Sigmoid colon (tissue), 7 donors: Measurements from ENCODE around the gene BCR. TPM values are rescaled to one million over a fixed set of nuclear protein-coding genes. Genes with fewer than 3 reads are reported as not detected.
"Not testable (repeated sequence)": the region's sequence is repeated elsewhere in the genome, so short reads cannot be mapped to it uniquely, and the experiment has no call there.

Experiments used
- DNase-seq: peaks from one replicate; pipeline ENCODE4 v3.0.0-alpha.2; 2019
- H3K27ac ChIP-seq, 4 donors: fragments of 200-600 bp; sonication (generic); one replicate each; pipeline ENCODE4 v1.5.1; 2016 to 2019; ENCODE audit warnings: mild to moderate bottlenecking in 1 of 4
- H3K27me3 ChIP-seq, 3 donors: fragments of 200-600 bp; sonication (generic); one replicate each; pipeline ENCODE4 v1.5.1; 2019; ENCODE audit warnings: mild to moderate bottlenecking in 1 of 3
- H3K36me3 ChIP-seq, 4 donors: fragments of 200-600 bp; sonication (generic); one replicate each; pipeline ENCODE4 v1.5.1; 2016 to 2019
- H3K4me1 ChIP-seq, 4 donors: fragments of 200-600 bp; sonication (generic); one replicate each; pipeline ENCODE4 v1.5.1; 2017 to 2019
- H3K4me3 ChIP-seq, 4 donors: fragments of 200-600 bp; sonication (generic); one replicate each; pipeline ENCODE4 v1.5.1; 2017 to 2019; ENCODE audit warnings: mild to moderate bottlenecking in 2 of 4, moderate library complexity in 1 of 4
- H3K9me3 ChIP-seq, 4 donors: fragments of 200-600 bp in 3 of 4; sonication (generic) in 3 of 4; one replicate each; pipeline versions ENCODE4 v1.5.1 to v1.6.1; 2013 to 2019
- EP300 ChIP-seq, 4 donors: sonication (generic); formaldehyde crosslinking; IDR thresholded peaks; one replicate each; pipeline ENCODE4 v1.6.1; 2017; ENCODE audit warnings: antibody characterized with exemption in 4 of 4
- POLR2A ChIP-seq, 2 donors: fragments of 450-650 bp; IDR thresholded peaks; one replicate each; pipeline ENCODE4 v1.6.1; 2016; ENCODE audit warnings: antibody characterized with exemption in 2 of 2, mild to moderate bottlenecking in 2 of 2, moderate library complexity in 2 of 2
- POLR2AphosphoS5 ChIP-seq, 4 donors: sonication (generic); formaldehyde crosslinking; IDR thresholded peaks; one replicate each; pipeline ENCODE4 v1.6.1; 2017; ENCODE audit warnings: antibody characterized with exemption in 4 of 4
- WGBS, 2 donors: extraction: QIAGEN DNeasy Blood & Tissue Kit; methylation state at CpG; one replicate each; pipeline ENCODE4 v1.1.7; 2013; 5-methylcytosine and 5-hydroxymethylcytosine counted together
- intact Hi-C: fragments of 100-400 bp; cut with DNase I; formaldehyde crosslinking; loops from one replicate; pipeline ENCODE4 v1.15.1; 2023
- polyA plus RNA-seq, 3 donors: library from polyadenylated mRNA; stranded (reverse); fragments of 200-250 nt; gene quantifications; one replicate each; pipeline ENCODE4 v1.2.3, GENCODE V29; 2013
- total RNA-seq, 4 donors: library from RNA; depleted of rRNA; stranded (reverse); fragments of >200 nt; gene quantifications; one replicate each; pipeline ENCODE4 v1.1.0, GENCODE V29; 2016
- TF ChIP-seq, protein P1 (sequence below), 4 experiments: fragments of 450-650 bp in 3 of 4; fragments of 200-600 bp in 1 of 4; IDR thresholded peaks; one replicate each; pipeline ENCODE4 v1.5.1; 2016 to 2019; ENCODE audit warnings: antibody characterized with exemption in 4 of 4, mild to moderate bottlenecking in 3 of 4, moderate library complexity in 2 of 4
- donor health status: healthy with polysubstance abuse.
- donor health status: Bipolar disorder and iron deficiency.
- donor health status: healthy.

The BCR gene
- 10 to 100 TPM; 13.2 to 39.9 (median 21.5) TPM for total RNA-seq
- polyA plus RNA-seq, result 10 to 100 TPM; 10.8 to 25.9 (median 10.9) TPM

DNA sequence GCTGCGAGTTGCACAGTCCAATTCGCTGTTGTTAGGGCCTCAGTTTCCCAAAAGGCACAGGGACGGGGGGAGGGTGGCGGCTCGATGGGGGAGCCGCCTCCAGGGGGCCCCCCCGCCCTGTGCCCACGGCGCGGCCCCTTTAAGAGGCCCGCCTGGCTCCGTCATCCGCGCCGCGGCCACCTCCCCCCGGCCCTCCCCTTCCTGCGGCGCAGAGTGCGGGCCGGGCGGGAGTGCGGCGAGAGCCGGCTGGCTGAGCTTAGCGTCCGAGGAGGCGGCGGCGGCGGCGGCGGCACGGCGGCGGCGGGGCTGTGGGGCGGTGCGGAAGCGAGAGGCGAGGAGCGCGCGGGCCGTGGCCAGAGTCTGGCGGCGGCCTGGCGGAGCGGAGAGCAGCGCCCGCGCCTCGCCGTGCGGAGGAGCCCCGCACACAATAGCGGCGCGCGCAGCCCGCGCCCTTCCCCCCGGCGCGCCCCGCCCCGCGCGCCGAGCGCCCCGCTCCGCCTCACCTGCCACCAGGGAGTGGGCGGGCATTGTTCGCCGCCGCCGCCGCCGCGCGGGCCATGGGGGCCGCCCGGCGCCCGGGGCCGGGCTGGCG is at the start of gene BCR:
BCR (plus strand) TSS at position 209 of the 592 bp plus-strand sequence. CDS start 452 bp downstream, outside the sequence.
- WGBS, 2 donors, result 0% methylated on average over 88 of the region's 88 CpGs
- Histone ChIP-seq H3K4me1 (peaks cover 0 to 61% (median 54%) of the 10 kb centered on the region in 4 donors), H3K9me3 (no peaks in the 10 kb centered on the region), H3K27ac (peak within 1 kb of the TSS; percentile 81 to 86 (median 85)), H3K27me3 (no peaks in the 10 kb centered on the region), H3K36me3 (no peaks in the 10 kb centered on the region), H3K4me3 (peak within 1 kb of the TSS; percentile 64 to 77 (median 72))
- TF ChIP-seq POLR2A (IDR thresholded peaks at IDR 0.05), result no peak
- peak; percentile 80 to 91 (median 84) for TF ChIP-seq POLR2AphosphoS5 (IDR thresholded peaks at IDR 0.05)
- peak; percentile 89 for DNase-seq
- intact Hi-C loops, result no loop called here

DNA sequence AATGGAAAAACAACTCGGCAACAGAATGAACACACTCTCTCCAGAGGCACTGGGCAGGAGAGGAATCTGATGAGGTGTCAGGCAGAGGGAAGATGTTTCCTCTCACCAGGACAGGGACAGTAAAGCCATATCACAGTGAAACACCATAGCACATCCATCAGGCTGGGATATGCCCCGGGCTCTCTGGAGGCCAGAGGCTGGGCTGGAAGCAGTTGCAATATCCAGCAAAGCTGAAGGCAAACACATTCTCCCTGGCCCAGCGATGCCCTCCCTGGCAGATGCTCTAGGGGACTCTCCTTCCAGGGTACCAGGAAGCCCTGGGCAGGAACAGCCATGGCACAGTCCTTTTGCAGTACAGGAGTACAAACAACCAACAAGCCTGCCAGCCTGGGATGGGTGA is 49.6 kb upstream of the BCR start:
- H3K27me3 ChIP-seq, result no peaks in the 10 kb centered on the region
- no peak for TF ChIP-seq POLR2A (IDR thresholded peaks at IDR 0.05)
- TF ChIP-seq EP300 (IDR thresholded peaks at IDR 0.05), result no peak
- TF ChIP-seq, protein P1, sequence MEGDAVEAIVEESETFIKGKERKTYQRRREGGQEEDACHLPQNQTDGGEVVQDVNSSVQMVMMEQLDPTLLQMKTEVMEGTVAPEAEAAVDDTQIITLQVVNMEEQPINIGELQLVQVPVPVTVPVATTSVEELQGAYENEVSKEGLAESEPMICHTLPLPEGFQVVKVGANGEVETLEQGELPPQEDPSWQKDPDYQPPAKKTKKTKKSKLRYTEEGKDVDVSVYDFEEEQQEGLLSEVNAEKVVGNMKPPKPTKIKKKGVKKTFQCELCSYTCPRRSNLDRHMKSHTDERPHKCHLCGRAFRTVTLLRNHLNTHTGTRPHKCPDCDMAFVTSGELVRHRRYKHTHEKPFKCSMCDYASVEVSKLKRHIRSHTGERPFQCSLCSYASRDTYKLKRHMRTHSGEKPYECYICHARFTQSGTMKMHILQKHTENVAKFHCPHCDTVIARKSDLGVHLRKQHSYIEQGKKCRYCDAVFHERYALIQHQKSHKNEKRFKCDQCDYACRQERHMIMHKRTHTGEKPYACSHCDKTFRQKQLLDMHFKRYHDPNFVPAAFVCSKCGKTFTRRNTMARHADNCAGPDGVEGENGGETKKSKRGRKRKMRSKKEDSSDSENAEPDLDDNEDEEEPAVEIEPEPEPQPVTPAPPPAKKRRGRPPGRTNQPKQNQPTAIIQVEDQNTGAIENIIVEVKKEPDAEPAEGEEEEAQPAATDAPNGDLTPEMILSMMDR (IDR thresholded peaks at IDR 0.05), result no peak
- no peak for TF ChIP-seq POLR2AphosphoS5 (IDR thresholded peaks at IDR 0.05)
- no peak overlapping the region for H3K27ac ChIP-seq
- peaks cover 0 to 7% (median 5%) of the 10 kb centered on the region in 4 donors for H3K4me1 ChIP-seq
- WGBS, 2 donors, result 68 to 84% methylated on average over 3 of the region's 3 CpGs
- no peaks in the 10 kb centered on the region for H3K36me3 ChIP-seq
- no peak for DNase-seq
- H3K9me3 ChIP-seq, result no peaks in the 10 kb centered on the region
- H3K4me3 ChIP-seq, result no peak overlapping the region
- intact Hi-C loops, result no loop called here

DNA sequence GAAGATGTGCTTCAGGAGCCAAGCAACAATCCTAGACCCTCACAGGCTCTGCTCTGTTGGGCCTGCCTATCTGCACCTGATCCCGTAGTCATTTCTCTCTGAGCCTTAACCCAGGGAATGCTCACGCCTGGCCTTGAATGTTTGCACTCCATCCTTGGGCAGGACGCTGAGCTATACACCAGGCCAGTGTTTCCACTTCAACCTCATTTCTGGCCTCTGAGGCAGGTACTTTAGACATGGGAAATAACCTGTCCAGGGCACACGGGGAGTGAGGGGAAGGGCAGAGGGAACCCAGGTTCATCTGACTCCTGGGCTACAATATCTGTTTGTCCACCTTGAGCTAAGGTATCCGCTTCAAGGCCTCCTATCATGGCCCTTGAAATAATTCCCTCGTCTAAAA is 48.4 kb upstream of the BCR start:
- Histone ChIP-seq H3K9me3 (no peaks in the 10 kb centered on the region), H3K4me3 (no peak overlapping the region), H3K27me3 (no peaks in the 10 kb centered on the region), H3K36me3 (no peaks in the 10 kb centered on the region), H3K4me1 (peaks cover 0 to 7% (median 5%) of the 10 kb centered on the region in 4 donors), H3K27ac (no peak overlapping the region)
- WGBS, 2 donors, result 80 to 88% methylated on average over 6 of the region's 6 CpGs
- no peak for TF ChIP-seq POLR2A (IDR thresholded peaks at IDR 0.05)
- TF ChIP-seq POLR2AphosphoS5 (IDR thresholded peaks at IDR 0.05), result no peak
- intact Hi-C loops, result no loop called here
- no peak for DNase-seq

DNA sequence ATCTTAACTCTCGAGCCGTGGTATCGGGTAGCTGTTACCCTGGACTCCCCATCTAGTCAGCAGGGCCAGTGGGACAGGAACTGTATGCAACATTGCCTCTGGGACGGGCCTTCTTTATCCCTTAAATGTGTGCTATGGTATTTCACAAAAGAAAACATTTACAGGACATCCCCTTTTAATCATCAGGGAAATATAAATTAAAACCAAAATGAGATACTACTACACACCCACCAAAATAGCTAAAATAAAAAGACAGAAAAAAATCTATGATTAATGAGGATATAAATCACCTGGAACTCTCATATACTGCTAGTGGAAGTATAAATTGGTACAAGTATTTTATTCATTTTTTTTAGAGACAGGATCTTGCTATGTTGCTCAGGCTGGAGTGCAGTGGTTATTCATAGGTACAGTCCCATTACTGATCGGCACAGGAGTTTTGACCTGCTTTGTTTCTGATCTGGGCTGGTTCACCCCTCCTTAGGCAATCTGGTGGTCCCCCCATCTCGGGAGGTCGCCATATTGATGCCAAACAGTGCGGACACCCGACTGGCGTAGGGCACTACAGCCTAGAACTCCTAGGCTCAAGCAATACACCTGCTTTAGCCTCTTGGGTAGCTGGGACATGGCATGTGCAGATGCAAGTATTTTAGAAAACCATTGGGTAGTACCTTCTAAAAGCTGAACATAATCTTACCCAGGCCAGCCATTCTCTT is 47.8 kb upstream of the BCR start:
- Histone ChIP-seq H3K36me3 (no peaks in the 10 kb centered on the region), H3K27me3 (no peaks in the 10 kb centered on the region), H3K4me3 (no peak overlapping the region), H3K27ac (no peak overlapping the region), H3K9me3 (no peaks in the 10 kb centered on the region), H3K4me1 (peaks cover 0 to 7% (median 5%) of the 10 kb centered on the region in 4 donors)
- TF ChIP-seq POLR2AphosphoS5 (IDR thresholded peaks at IDR 0.05) (no peak), EP300 (IDR thresholded peaks at IDR 0.05) (no peak), POLR2A (IDR thresholded peaks at IDR 0.05) (no peak)
- TF ChIP-seq, protein P1 (IDR thresholded peaks at IDR 0.05), result no peak
- WGBS, 2 donors, result 89 to 90% methylated on average over 10 of the region's 10 CpGs
- DNase-seq, result no peak
- intact Hi-C loops, result no loop called here

DNA sequence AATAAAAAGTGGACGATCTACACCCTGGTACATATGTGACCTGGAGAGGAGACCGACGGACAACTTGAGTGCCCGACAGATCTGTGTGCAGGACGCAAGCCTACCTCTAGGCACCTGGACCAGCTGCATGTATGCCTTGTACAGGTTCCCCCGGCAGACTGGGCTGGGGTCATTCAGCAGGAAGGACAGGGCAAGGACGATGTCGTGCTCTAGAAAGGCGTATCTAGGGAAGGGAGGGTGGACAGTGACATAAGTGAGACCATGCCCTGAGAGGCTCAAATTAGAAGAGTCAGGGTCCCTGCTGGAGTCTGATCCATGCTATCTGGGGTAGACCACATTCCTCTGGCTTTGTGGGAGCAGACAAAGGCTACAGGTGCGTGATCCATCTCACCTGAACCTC is 46.4 kb upstream of the BCR start:
- intact Hi-C loops, result no loop called here
- Histone ChIP-seq H3K9me3 (no peaks in the 10 kb centered on the region), H3K36me3 (no peaks in the 10 kb centered on the region), H3K27me3 (no peaks in the 10 kb centered on the region), H3K4me3 (no peak overlapping the region), H3K4me1 (no peaks in the 10 kb centered on the region), H3K27ac (no peak overlapping the region)
- WGBS, 2 donors, result 93 to 95% methylated on average over 10 of the region's 10 CpGs
- no peak for TF ChIP-seq POLR2AphosphoS5 (IDR thresholded peaks at IDR 0.05)
- TF ChIP-seq, protein P1 (IDR thresholded peaks at IDR 0.05), result no peak
- no peak for TF ChIP-seq EP300 (IDR thresholded peaks at IDR 0.05)
- TF ChIP-seq POLR2A (IDR thresholded peaks at IDR 0.05), result no peak
- no peak for DNase-seq

DNA sequence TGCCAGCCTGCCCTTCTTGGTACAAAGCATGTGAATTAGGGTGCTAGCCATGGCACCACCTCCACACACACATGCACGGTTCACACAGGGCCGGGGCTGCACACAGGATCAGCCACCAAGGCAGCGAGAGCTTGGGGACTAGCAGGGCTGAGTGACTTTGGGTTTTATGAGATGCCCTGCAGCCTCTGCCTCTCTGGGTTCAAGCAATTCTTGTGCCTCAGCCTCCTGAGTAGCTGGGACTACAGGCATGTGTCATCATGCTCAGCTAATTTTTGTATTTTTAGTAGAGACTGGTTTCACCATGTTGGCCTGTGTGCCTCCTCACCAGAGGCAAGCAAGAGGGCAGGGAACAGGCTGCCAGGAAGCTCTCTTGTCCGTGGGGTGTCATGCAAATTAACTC is 43.3 kb upstream of the BCR start:
- H3K36me3 ChIP-seq, H3K4me3 ChIP-seq, H3K27ac ChIP-seq, H3K4me1 ChIP-seq, H3K27me3 ChIP-seq, DNase-seq, H3K9me3 ChIP-seq, intact Hi-C loops: not testable (repeated sequence)
- 73 to 79% methylated on average over 4 of the region's 4 CpGs for WGBS, 2 donors
